Retina (tissue), 1 donor: ENCODE data around the gene IWS1.
"Not testable (repeated sequence)": the region's sequence is repeated elsewhere in the genome, so short reads cannot be mapped to it uniquely, and the experiment has no call there.

ENCODE experiments used
- DNase-seq: peaks from one replicate; pipeline ENCODE4 v3.0.0-alpha.2; 2016

The IWS1 gene

GRCh38 chr2:127526132-127527000, at the start of gene IWS1:
TSS of gene IWS1 (minus strand) at chr2:127526489. CDS start at chr2:127526208, 281 bp downstream.
- peak; percentile 98 for DNase-seq

DNA sequence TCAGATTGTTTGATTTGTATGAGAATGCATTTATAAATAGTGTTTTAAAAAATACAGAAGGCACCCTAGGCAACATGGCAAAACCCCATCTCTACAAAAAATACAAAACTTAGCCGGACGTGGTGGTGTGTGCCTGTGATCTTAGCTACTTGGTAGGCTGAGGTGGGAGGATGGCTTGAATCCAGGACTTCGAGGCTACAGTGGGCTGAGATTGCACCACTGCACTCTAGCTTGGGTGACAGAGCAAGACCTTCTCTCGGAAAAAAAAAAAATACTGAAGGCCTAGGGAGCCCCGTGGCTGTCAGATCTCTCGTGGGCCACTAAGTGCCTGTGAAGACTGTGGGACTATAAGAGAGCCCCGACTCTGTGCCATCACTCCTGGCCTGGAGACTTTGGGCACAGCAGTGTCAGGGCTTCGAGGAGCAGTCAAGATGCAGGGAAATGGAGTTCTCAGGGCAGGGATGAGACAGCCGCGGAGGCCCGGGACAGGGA, 49.7 kb upstream of the IWS1 start:
- DNase-seq, result no peak

GRCh38 chr2:127575185-127575765, 49.0 kb upstream of the IWS1 start:
- no peak for DNase-seq

GRCh38 chr2:127574656-127575055, 48.4 kb upstream of the IWS1 start:
- DNase-seq, result no peak

DNA sequence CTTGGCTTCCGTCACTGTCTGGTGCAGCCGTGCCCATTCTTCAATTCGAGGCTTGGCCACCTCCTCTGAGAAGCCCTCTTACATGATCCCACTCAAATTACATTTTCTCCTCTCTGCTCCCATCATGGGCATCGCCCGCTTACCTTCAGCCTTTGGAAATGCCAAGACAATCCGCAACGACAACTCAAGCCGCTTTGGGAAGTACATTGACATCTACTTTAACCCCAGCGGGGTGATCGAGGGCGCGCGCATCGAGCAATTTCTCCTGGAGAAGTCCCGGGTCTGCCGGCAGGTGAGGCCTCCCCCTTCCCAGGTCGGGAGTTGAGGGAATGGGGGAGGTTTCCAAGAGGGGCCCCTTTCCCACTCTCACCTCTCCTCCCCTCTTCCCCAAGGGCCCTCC, 47.5 kb upstream of the IWS1 start:
- DNase-seq, result no peak

GRCh38 chr2:127573298-127573697, 47.0 kb upstream of the IWS1 start:
- no peak for DNase-seq

GRCh38 chr2:127572841-127573240, 46.6 kb upstream of the IWS1 start:
- DNase-seq, result no peak

DNA sequence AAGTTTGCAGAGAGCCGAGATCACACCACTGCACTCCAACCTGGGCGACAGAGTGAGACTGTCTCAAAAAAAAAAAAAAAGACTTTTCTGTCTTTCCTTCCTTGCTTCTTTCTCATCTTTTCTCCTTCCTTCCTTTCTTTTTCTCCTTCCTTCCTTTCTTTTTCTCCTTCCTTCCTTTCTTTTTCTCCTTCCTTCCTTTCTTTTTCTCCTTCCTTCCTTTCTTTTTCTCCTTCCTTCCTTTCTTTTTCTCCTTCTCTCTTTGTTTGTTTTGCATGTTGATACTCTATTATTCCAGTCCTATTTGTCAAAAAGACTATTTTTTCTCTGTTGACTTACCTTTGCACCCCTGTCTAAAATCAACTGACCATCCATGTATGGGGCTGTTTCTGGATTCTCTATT, 46.1 kb upstream of the IWS1 start:
- not testable (repeated sequence) for DNase-seq

GRCh38 chr2:127570282-127571250, 44.3 kb upstream of the IWS1 start:
- DNase-seq, result no peak

- DNase-seq, result no peak
Observed at GRCh38 chr2:127569666-127570065, 43.4 kb upstream of the IWS1 start.

DNA sequence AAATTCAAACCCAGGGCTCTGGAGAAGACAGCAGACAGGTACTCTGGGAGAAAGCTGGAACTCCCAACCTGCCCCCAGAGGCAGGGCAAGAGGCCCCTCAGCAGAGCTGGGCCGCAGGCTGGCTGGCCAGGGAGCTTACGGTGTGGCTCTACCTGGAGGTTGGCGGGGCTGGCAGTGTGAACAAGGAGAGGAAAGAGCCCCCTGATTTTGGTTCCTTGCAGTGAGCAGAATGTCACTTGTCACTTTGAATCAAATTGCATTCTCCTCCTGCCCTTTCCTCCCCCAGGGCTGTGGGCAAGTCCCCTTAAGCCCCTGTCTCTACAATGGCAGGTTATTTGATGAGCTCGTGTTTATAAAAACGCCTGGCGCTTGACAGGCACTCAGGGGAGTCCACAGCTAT, 41.8 kb upstream of the IWS1 start:
- DNase-seq, result no peak

- DNase-seq, result no peak
Observed at GRCh38 chr2:127567351-127567854, 41.1 kb upstream of the IWS1 start.

DNA sequence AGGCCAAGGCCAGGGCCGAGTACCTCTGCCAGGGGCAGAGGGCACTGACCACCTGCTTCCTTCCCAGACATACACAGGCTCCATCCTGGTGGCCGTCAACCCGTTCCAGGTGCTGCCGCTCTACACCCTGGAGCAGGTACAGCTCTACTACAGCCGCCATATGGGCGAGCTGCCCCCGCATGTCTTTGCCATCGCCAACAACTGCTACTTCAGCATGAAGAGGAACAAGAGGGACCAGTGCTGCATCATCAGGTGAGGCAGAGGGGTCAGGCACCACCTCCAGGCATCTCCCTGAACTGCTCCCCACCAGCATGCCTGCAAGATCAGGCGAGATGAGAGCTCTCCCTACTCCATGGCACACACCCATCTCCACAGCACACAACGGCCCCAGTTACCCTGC, 40.3 kb upstream of the IWS1 start:
- DNase-seq, result no peak

DNA sequence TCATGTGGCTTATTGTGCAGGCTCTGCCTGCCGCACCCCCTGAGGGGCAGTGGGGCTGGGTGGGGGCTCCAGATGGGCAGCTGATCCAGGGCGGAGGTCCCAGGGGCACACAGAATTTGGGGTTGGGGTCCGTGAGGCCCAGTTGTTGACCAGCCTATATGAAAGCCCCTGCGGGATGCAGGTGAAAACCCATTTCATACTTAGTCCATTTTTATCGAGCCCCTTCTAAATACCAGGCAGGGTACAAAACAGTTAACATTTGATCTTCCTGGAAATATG, 39.8 kb upstream of the IWS1 start:
- DNase-seq, result no peak

DNA sequence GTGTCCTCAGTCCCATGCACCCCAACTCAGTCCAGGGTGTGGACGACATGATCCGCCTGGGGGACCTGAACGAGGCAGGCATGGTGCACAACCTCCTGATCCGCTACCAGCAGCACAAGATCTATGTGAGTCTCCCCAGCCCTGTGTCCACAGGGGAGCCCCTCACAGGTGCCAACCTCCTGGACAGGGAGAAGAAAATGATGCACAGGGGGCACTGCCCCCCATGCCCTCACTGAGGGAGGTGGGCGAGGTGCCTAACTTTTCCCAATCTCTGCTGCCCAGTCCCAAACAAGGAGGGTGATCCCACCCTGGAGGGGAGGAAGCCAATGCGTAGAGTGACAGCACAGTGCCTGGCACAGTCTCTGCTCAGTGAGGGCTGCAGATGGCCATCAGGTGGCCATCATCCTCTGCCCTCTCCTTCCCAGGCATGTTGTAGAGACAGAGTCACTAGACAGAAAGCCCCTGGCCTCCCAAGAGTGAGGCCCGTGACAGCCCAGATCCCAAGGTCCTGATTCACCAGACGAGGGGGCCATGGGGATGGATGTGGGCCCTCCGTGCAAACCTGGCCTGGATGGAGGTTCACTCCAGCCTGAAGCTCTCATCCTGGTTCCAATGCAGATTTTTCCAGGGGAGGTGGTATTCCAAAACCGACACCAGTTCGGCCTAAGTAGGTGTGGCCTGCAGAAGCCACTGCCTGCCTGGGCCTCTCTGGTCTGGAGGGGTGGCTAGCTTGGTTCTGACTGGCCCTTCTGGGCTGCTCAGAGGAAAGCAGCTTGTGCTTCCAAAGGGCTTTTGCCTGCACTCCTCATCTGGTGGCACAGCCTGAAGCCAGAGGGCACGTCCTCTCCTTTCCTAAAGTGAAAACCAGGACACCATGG, 39.2 kb upstream of the IWS1 start:
- DNase-seq, result no peak

- no peak for DNase-seq
Observed at GRCh38 chr2:127564429-127565260, 38.4 kb upstream of the IWS1 start.

GRCh38 chr2:127563458-127564428, 37.5 kb upstream of the IWS1 start:
- no peak for DNase-seq

- DNase-seq, result no peak
Observed at GRCh38 chr2:127562936-127563335, 36.6 kb upstream of the IWS1 start.

GRCh38 chr2:127561371-127561770, 35.1 kb upstream of the IWS1 start:
- no peak for DNase-seq

DNA sequence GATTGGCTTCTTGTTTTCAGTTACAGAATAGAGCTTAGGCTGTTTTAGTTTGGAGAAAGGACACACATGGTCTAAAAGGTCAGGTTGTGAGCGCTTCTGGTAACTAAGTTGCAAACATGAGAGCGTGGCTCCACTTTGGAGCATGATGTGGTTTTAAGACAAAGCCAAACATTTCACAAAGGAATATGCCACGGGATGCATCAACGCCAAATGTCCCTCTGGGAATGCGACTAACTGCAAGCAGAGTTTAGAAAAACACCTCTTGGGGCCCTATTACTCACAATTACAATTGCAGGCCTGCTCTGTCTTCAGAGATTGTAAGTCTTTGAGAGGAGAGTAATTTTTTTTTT, 34.6 kb upstream of the IWS1 start:
- DNase-seq, result no peak
